Ovary (tissue), 9 donors: ENCODE data around the gene ANGPTL2. TPM values are rescaled to one million over a fixed set of nuclear protein-coding genes. Genes with fewer than 3 reads are reported as not detected.

Source experiments
- DNase-seq, 5 donors: peaks; one replicate each; pipeline ENCODE4 v3.0.0-alpha.2; 2019 to 2020
- H3K27ac ChIP-seq, 2 donors: fragments of 200-600 bp; one replicate each; pipeline versions ENCODE4 v1.5.1 to v1.8.0; 2019 to 2022
- H3K27me3 ChIP-seq: fragments of 200-600 bp; one replicate; pipeline ENCODE4 v1.8.0; 2022
- H3K36me3 ChIP-seq: fragments of 200-600 bp; sonication (generic); one replicate; pipeline ENCODE4 v1.5.1; 2019
- H3K4me1 ChIP-seq: one replicate; pipeline ENCODE4 v1.8.1; 2013; ENCODE audit warnings: mild to moderate bottlenecking, moderate library complexity; ENCODE audit not compliant: insufficient read depth
- H3K4me3 ChIP-seq: fragments of 200-600 bp; sonication (generic); one replicate; pipeline ENCODE4 v1.5.1; 2017
- H3K9me3 ChIP-seq, 2 donors: fragments of 200-600 bp in 1 of 2; sonication (generic) in 1 of 2; one replicate each; pipeline versions ENCODE4 v1.5.1 to v1.8.1; 2013 to 2019; ENCODE audit warnings: mild to moderate bottlenecking in 1 of 2, moderate library complexity in 1 of 2
- CTCF ChIP-seq, 3 donors: fragments of 450-650 bp in 2 of 3; fragments of 200-600 bp in 1 of 3; IDR thresholded peaks; one replicate each; pipeline versions ENCODE4 v1.5.1 to v1.8.0; 2016 to 2022; ENCODE audit warnings: antibody characterized with exemption in 3 of 3, mild to moderate bottlenecking in 1 of 3
- EP300 ChIP-seq: sonication (generic); formaldehyde crosslinking; IDR thresholded peaks from one replicate; pipeline ENCODE4 v1.6.1; 2017; ENCODE audit warnings: antibody characterized with exemption
- POLR2A ChIP-seq: fragments of 450-650 bp; IDR thresholded peaks from one replicate; pipeline ENCODE4 v1.6.1; 2017; ENCODE audit warnings: antibody characterized with exemption, mild to moderate bottlenecking, moderate library complexity
- WGBS, 3 donors: extraction: QIAGEN DNeasy Blood & Tissue Kit in 1 of 3; methylation state at CpG; one replicate each; pipeline versions ENCODE4 v1.1.5 to v1.1.7; 2013 to 2017; 5-methylcytosine and 5-hydroxymethylcytosine counted together
- intact Hi-C, 4 donors: fragments of 100-400 bp; cut with DNase I; formaldehyde crosslinking; loops; one replicate each; pipeline versions ENCODE4 v1.11.0 to v1.15.1; 2022 to 2023
- polyA plus RNA-seq, 2 donors: library from polyadenylated mRNA; stranded (reverse); fragments of 200-250 nt in 1 of 2; fragments of 350-450 nt in 1 of 2; fragmentation: Illumina TruSeq in 1 of 2; extraction: RNeasy Lipid Tissue Mini Kit (QIAGEN cat#74804) in 1 of 2; gene quantifications; one replicate each; pipeline ENCODE4 v1.2.3, GENCODE V29; 2013 to 2014
- total RNA-seq, 7 donors: library from RNA; depleted of rRNA in 2 of 7; stranded (reverse); fragments of >200 nt in 2 of 7; fragmentation: NEBNext Ultra II Directional in 3 of 7; extraction: Animal tissue kit (Norgen Biotek cat#: 25700) in 3 of 7; gene quantifications; one replicate each; pipeline versions ENCODE4 v1.1.0 to v1.2.4, GENCODE V29; 2016 to 2023
- donor health status: DM: no; HTN: no; CAD: no; lungs with moderate emphysema.
- donor health status: DM: no; HTN: no; CAD: no.
- donor health status: Bipolar disorder and iron deficiency.
- donor health status: DM: yes; HTN: yes; CAD: no.
- donor health status: DM: no; HTN: no; CAD: no.
- donor health status: DM: yes; HTN: yes; CAD: no.

ANGPTL2 gene
- total and polyA plus RNA-seq, 9 donors, result 9.8 to 114 (median 64.1) TPM

GRCh38 chr9:127107929-127108876 is 14.2 kb downstream of the ANGPTL2 start:
- intact Hi-C loops, result no loop called here
- H3K27ac ChIP-seq, result no peak overlapping the region

GRCh38 chr9:127107171-127107928 is 15.1 kb downstream of the ANGPTL2 start:
- no peaks in the 10 kb centered on the region for H3K27me3 ChIP-seq
- no peak overlapping the region for H3K4me3 ChIP-seq
- intact Hi-C loops, result no loop called here
- TF ChIP-seq CTCF (IDR thresholded peaks at IDR 0.05) (no peak), POLR2A (no peak), EP300 (no peak)
- H3K36me3 ChIP-seq, result no peaks in the 10 kb centered on the region
- 63 to 75% (median 74%) methylated on average over 11 of the region's 11 CpGs for WGBS, 3 donors
- DNase-seq, result no peak
- peaks cover 8% of the 10 kb centered on the region for H3K4me1 ChIP-seq
- no peaks in the 10 kb centered on the region for H3K9me3 ChIP-seq
- H3K27ac ChIP-seq, result no peak overlapping the region

More at GRCh38 chr9:127107929-127108876, 14.2 kb downstream of the ANGPTL2 start:
- DNase-seq, result peak in 2 of 5 donors; percentile 23 to 35
- Histone ChIP-seq H3K4me3 (no peak overlapping the region), H3K36me3 (no peaks in the 10 kb centered on the region), H3K4me1 (peaks cover 14% of the 10 kb centered on the region), H3K27me3 (no peaks in the 10 kb centered on the region), H3K9me3 (no peaks in the 10 kb centered on the region)
- no peak for TF ChIP-seq EP300
- TF ChIP-seq POLR2A, result no peak
- no peak for TF ChIP-seq CTCF (IDR thresholded peaks at IDR 0.05)
- WGBS, 3 donors, result 88 to 90% (median 88%) methylated on average over 38 of the region's 38 CpGs

- WGBS, 3 donors, result 85 to 94% (median 90%) methylated on average over 4 of the region's 4 CpGs
- TF ChIP-seq POLR2A, result no peak
- no peak for TF ChIP-seq CTCF (IDR thresholded peaks at IDR 0.05)
- no peak for TF ChIP-seq EP300
- H3K36me3 ChIP-seq, result no peaks in the 10 kb centered on the region
- no peaks in the 10 kb centered on the region for H3K9me3 ChIP-seq
- H3K4me3 ChIP-seq, result no peak overlapping the region
- DNase-seq, result peak in 1 of 5 donors; percentile 2
- H3K27me3 ChIP-seq, result no peaks in the 10 kb centered on the region
- no peak overlapping the region for H3K27ac ChIP-seq
- intact Hi-C loops, result no loop called here
- peaks cover 5% of the 10 kb centered on the region for H3K4me1 ChIP-seq
These were observed 16.0 kb downstream of the ANGPTL2 start for GRCh38 chr9:127106466-127106855.

DNA sequence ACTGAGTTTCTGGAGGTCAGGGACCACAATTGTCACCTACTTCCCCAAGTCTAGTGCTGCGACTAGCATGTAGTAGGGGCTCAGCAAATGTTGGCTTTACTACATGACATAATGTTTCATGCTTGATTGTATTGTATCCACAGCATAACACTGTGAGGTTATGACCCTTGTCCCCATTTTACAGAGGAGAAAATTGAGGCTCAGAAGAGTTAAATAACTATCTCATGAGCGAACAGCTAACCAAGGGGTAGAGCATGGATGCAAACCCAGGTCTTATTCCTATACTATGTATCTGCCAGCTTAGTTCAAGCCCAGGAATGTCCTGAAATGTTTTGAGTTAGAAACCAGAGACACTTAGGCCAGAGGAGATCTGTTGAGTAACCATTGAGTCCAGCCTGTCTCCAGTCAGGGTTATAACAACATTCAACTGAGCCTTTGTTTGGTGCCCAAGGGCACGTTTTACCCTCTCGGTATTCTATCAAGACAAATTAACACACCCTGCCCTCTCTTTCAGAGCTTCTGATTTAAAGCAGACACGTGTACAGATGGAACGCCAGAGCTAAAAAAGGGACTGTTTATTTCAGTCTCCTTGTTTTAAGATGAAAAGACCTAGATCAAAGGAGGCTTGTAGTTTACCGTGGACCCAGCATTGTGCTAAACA is 16.5 kb downstream of the ANGPTL2 start:
- Histone ChIP-seq H3K27me3 (no peaks in the 10 kb centered on the region), H3K4me3 (no peak overlapping the region), H3K9me3 (no peaks in the 10 kb centered on the region), H3K4me1 (peaks cover 5% of the 10 kb centered on the region), H3K27ac (no peak overlapping the region), H3K36me3 (no peaks in the 10 kb centered on the region)
- intact Hi-C loops, result no loop called here
- no peak for DNase-seq
- 72 to 77% (median 74%) methylated on average over 7 of the region's 7 CpGs for WGBS, 3 donors
- TF ChIP-seq CTCF (IDR thresholded peaks at IDR 0.05), result no peak
- no peak for TF ChIP-seq EP300
- no peak for TF ChIP-seq POLR2A
